ENCODE measurements around the gene LRP1B.

- TF ChIP-seq PRDM15 (CRISPR knock-in tag; IDR thresholded peaks at IDR 0.05) (no peak), USF1 (CRISPR knock-in tag; IDR thresholded peaks at IDR 0.05) (no peak), CBFB (CRISPR knock-in tag; IDR thresholded peaks at IDR 0.05; ENCODE audit: low read depth) (no peak), NR3C1 (CRISPR knock-in tag; conservative IDR thresholded peaks at IDR 0.05; ENCODE audit: low read depth) (no peak), ZNF121 (CRISPR knock-in tag; IDR thresholded peaks at IDR 0.05) (no peak)
- TF ChIP-seq, protein P1, sequence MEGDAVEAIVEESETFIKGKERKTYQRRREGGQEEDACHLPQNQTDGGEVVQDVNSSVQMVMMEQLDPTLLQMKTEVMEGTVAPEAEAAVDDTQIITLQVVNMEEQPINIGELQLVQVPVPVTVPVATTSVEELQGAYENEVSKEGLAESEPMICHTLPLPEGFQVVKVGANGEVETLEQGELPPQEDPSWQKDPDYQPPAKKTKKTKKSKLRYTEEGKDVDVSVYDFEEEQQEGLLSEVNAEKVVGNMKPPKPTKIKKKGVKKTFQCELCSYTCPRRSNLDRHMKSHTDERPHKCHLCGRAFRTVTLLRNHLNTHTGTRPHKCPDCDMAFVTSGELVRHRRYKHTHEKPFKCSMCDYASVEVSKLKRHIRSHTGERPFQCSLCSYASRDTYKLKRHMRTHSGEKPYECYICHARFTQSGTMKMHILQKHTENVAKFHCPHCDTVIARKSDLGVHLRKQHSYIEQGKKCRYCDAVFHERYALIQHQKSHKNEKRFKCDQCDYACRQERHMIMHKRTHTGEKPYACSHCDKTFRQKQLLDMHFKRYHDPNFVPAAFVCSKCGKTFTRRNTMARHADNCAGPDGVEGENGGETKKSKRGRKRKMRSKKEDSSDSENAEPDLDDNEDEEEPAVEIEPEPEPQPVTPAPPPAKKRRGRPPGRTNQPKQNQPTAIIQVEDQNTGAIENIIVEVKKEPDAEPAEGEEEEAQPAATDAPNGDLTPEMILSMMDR (IDR thresholded peaks at IDR 0.05): no peak
- TF ChIP-seq, protein P2, sequence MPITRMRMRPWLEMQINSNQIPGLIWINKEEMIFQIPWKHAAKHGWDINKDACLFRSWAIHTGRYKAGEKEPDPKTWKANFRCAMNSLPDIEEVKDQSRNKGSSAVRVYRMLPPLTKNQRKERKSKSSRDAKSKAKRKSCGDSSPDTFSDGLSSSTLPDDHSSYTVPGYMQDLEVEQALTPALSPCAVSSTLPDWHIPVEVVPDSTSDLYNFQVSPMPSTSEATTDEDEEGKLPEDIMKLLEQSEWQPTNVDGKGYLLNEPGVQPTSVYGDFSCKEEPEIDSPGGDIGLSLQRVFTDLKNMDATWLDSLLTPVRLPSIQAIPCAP (CRISPR knock-in tag; IDR thresholded peaks at IDR 0.05): no peak
- TF ChIP-seq, protein P3, sequence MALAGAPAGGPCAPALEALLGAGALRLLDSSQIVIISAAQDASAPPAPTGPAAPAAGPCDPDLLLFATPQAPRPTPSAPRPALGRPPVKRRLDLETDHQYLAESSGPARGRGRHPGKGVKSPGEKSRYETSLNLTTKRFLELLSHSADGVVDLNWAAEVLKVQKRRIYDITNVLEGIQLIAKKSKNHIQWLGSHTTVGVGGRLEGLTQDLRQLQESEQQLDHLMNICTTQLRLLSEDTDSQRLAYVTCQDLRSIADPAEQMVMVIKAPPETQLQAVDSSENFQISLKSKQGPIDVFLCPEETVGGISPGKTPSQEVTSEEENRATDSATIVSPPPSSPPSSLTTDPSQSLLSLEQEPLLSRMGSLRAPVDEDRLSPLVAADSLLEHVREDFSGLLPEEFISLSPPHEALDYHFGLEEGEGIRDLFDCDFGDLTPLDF (CRISPR knock-in tag; IDR thresholded peaks at IDR 0.05): no peak
- TF ChIP-seq, protein P4, sequence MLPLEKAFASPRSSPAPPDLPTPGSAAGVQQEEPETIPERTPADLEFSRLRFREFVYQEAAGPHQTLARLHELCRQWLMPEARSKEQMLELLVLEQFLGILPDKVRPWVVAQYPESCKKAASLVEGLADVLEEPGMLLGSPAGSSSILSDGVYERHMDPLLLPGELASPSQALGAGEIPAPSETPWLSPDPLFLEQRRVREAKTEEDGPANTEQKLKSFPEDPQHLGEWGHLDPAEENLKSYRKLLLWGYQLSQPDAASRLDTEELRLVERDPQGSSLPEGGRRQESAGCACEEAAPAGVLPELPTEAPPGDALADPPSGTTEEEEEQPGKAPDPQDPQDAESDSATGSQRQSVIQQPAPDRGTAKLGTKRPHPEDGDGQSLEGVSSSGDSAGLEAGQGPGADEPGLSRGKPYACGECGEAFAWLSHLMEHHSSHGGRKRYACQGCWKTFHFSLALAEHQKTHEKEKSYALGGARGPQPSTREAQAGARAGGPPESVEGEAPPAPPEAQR (CRISPR knock-in tag; IDR thresholded peaks at IDR 0.05): no peak
- TF ChIP-seq, protein P5, sequence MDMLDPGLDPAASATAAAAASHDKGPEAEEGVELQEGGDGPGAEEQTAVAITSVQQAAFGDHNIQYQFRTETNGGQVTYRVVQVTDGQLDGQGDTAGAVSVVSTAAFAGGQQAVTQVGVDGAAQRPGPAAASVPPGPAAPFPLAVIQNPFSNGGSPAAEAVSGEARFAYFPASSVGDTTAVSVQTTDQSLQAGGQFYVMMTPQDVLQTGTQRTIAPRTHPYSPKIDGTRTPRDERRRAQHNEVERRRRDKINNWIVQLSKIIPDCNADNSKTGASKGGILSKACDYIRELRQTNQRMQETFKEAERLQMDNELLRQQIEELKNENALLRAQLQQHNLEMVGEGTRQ (CRISPR knock-in tag; IDR thresholded peaks at IDR 0.05): no peak
These were observed 1144.4 kb downstream of the LRP1B start for GRCh38 chr2:140986456-140986855.

All from WTC11 (cell line).